Chondrocyte (in vitro differentiated cells): Measurements from ENCODE around the gene C1QL4. TPM values are rescaled to one million over a fixed set of nuclear protein-coding genes. Genes with fewer than 3 reads are reported as not detected.

Source experiments
- DNase-seq: peaks from one replicate; pipeline ENCODE4 v3.0.0; 2021; ENCODE audit warnings: mixed read lengths, low spot score
- H3K27ac Mint-ChIP-seq: one replicate; pipeline ENCODE4 v1.8.0; 2021; ENCODE audit warnings: mild to moderate bottlenecking, moderate library complexity, mixed read lengths; ENCODE audit not compliant: unreplicated experiment
- H3K27me3 Mint-ChIP-seq: 2 replicates; pipeline ENCODE4 v1.8.0; 2021; ENCODE audit warnings: low read depth, mixed read lengths
- H3K36me3 Mint-ChIP-seq: 2 replicates; pipeline ENCODE4 v1.8.0; 2021; ENCODE audit warnings: low read depth, mixed read lengths
- H3K4me1 Mint-ChIP-seq: 2 replicates; pipeline ENCODE4 v1.8.0; 2021; ENCODE audit warnings: low read depth, mild to moderate bottlenecking, mixed read lengths
- H3K4me3 Mint-ChIP-seq: one replicate; pipeline ENCODE4 v1.8.0; 2021; ENCODE audit warnings: mild to moderate bottlenecking, moderate library complexity, mixed read lengths; ENCODE audit not compliant: unreplicated experiment
- H3K9me3 Mint-ChIP-seq: 2 replicates; pipeline ENCODE4 v1.8.0; 2021; ENCODE audit warnings: low read depth, mixed read lengths
- total RNA-seq: library from RNA; stranded (reverse); gene quantifications from 3 replicates; pipeline ENCODE4 v1.2.1, GENCODE V29; 2021
- TF ChIP-seq, protein P1 (sequence below): fragments of 200-600 bp; sonication (generic); IDR thresholded peaks from 2 replicates; pipeline ENCODE4 v1.5.0; 2021; ENCODE audit warnings: antibody characterized with exemption, mild to moderate bottlenecking, moderate library complexity

The C1QL4 gene
- total RNA-seq, 1 donor from 2014 or later: 0.60 TPM

DNA sequence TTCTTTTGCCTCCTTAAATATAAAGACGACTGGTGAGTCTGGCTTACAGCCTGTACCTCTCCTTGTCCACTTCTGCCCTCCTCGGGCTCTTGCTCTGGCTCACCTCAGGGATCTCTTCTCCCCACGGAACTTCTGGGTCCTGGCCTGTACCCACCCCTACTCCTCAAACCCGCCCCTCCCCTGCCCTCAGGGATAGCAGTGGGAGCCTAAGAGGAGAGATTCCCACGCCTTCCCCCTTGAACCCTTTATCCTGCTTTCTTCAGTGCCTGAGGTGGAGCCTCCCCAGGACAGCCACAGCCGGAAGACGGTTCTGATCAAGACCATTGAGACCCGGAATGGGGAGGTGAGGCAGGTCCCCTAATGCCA is 39.3 kb downstream of the C1QL4 start:
- TF ChIP-seq, protein P1, sequence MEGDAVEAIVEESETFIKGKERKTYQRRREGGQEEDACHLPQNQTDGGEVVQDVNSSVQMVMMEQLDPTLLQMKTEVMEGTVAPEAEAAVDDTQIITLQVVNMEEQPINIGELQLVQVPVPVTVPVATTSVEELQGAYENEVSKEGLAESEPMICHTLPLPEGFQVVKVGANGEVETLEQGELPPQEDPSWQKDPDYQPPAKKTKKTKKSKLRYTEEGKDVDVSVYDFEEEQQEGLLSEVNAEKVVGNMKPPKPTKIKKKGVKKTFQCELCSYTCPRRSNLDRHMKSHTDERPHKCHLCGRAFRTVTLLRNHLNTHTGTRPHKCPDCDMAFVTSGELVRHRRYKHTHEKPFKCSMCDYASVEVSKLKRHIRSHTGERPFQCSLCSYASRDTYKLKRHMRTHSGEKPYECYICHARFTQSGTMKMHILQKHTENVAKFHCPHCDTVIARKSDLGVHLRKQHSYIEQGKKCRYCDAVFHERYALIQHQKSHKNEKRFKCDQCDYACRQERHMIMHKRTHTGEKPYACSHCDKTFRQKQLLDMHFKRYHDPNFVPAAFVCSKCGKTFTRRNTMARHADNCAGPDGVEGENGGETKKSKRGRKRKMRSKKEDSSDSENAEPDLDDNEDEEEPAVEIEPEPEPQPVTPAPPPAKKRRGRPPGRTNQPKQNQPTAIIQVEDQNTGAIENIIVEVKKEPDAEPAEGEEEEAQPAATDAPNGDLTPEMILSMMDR: no peak
- Mint-ChIP-seq H3K36me3 (peaks cover 1% of the 10 kb centered on the region), H3K27me3 (peaks cover 38% of the 10 kb centered on the region), H3K4me3 (no peak overlapping the region), H3K27ac (no peak overlapping the region), H3K9me3 (no peaks in the 10 kb centered on the region), H3K4me1 (peaks cover 10% of the 10 kb centered on the region)
- DNase-seq: peak; percentile 15

DNA sequence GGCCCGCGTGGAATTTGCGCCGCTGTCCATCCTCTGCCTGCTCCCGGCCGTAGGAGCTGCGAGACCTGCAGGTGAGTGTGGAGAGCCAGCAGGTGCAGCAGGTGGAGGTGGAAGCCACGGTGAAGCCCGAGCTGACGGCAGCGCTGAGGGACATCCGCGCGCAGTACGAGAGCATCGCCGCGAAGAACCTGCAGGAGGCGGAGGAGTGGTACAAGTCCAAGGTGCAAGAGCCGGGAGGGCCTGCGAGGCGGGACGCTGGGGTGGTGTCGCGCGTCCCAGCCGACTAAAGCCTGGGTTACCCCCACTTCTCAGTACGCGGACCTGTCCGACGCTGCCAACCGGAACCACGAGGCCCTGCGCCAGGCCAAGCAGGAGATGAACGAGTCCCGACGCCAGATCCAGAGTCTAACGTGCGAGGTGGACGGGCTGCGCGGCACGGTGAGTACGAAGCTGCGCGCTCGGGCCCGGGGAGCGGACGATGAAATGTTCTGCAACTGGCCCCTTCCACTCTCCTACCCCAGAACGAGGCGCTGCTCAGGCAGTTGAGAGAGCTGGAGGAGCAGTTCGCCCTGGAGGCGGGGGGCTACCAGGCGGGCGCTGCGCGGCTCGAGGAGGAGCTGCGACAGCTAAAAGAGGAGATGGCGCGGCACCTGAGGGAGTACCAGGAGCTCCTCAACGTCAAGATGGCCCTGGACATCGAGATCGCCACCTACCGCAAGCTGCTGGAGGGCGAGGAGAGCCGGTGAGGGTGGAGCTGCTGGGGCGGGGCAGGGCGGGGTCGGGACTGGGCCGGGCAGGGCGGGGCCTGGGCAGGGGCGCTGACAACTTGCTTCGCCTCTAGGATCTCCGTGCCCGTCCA is 39.9 kb downstream of the C1QL4 start:
- TF ChIP-seq, protein P1: peak; percentile 72
- peaks cover 36% of the 10 kb centered on the region for H3K27me3 Mint-ChIP-seq
- peaks cover 1% of the 10 kb centered on the region for H3K36me3 Mint-ChIP-seq
- peak overlapping the region; percentile 56 for H3K4me3 Mint-ChIP-seq
- H3K4me1 Mint-ChIP-seq: peaks cover 10% of the 10 kb centered on the region
- no peaks in the 10 kb centered on the region for H3K9me3 Mint-ChIP-seq
- H3K27ac Mint-ChIP-seq: no peak overlapping the region
- peak; percentile 90 for DNase-seq

DNA sequence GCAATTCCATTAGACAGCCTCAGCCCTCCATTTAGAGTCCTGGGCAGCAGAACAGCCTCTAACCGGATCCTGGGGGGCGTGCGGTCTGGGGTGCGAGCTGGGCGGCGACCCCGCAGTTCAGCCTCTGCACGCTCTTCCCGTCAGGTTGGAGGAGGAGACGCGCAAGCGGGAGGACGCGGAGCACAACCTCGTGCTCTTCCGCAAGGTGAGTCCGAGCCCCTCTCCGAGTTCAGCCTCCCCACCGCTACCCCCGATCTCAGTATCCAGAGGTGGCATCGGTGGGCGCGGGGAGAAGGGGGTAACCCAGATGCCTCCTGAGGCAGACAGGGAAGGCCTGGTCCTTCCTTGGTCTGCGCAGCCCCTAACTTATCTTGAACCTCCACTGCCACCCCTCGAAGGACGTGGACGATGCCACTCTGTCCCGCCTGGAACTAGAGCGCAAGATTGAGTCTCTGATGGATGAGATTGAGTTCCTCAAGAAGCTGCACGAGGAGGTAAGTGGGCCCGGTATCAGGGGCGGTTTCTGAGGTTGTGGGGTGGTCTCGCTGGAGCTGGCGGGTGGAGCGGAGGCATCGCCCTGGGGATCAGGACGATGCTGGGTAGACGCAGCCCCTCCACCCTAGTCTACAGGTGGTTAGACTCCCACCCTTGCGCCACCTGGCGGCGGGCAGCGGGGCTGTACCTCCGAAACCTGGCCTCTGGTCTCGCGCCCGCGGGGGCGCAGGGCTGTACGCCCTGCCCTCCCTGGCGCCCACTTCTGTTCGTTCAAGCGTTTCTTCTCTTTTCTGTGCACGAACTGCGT is 40.8 kb downstream of the C1QL4 start:
- Mint-ChIP-seq H3K36me3 (no peaks in the 10 kb centered on the region), H3K27me3 (peaks cover 33% of the 10 kb centered on the region), H3K9me3 (no peaks in the 10 kb centered on the region), H3K27ac (no peak overlapping the region), H3K4me1 (peaks cover 10% of the 10 kb centered on the region), H3K4me3 (peak overlapping the region; percentile 56)
- DNase-seq: peak; percentile 72
- TF ChIP-seq, protein P1: peak; percentile 83

DNA sequence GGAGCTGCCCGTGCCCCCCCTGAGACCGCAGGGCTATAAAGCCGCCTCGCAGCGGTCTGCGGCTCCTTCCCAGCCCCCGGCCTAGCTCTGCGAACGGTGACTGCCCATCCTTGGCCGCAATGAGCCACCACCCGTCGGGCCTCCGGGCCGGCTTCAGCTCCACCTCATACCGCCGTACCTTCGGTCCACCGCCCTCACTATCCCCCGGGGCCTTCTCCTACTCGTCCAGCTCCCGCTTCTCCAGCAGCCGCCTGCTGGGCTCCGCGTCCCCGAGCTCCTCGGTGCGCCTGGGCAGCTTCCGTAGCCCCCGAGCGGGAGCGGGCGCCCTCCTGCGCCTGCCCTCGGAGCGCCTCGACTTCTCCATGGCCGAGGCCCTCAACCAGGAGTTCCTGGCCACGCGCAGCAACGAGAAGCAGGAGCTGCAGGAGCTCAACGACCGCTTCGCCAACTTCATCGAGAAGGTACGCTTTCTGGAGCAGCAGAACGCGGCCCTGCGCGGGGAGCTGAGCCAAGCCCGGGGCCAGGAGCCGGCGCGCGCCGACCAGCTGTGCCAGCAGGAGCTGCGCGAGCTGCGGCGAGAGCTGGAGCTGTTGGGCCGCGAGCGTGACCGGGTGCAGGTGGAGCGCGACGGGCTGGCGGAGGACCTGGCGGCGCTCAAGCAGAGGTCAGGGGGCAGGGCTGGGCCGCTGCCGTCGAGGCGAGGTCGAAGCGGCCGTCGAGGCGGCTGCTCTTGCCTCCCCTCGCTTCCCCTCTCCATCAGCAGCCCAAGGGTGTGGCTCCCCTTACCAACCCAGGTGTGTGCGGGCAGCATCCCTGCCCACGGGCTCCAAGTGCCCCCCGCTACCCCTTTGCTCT is 41.7 kb downstream of the C1QL4 start, which contains the start of gene PRPH:
TSS of gene PRPH (plus strand) at position 66 of the 855 bp plus-strand sequence. CDS start at position 120, 54 bp downstream.
- peak; percentile 89 for DNase-seq
- TF ChIP-seq, protein P1: peak; percentile 31
- no peaks in the 10 kb centered on the region for H3K9me3 Mint-ChIP-seq
- peaks cover 10% of the 10 kb centered on the region for H3K4me1 Mint-ChIP-seq
- no peak within 1 kb of the TSS for H3K27ac Mint-ChIP-seq
- peak within 1 kb of the TSS; percentile 12 for H3K4me3 Mint-ChIP-seq
- peaks cover 30% of the 10 kb centered on the region for H3K27me3 Mint-ChIP-seq
- no peaks in the 10 kb centered on the region for H3K36me3 Mint-ChIP-seq

DNA sequence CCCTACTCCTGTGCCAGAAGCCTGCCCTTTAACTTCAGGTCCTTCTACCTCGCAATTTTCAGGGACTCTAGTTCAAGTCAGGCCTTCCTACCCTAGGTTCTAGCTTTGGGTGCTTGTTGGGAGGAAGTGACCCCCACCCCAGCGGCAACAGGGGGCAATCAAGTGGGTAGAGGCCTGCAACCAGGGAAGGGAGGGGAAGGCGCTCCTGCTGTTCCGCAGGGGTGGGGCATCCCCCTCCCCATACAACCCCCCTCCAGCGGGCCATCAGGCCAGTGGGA is 42.2 kb downstream of the C1QL4 start:
- TF ChIP-seq, protein P1: no peak
- Mint-ChIP-seq H3K4me3 (no peak overlapping the region), H3K36me3 (no peaks in the 10 kb centered on the region)

More for the DNA sequence above, 42.2 kb downstream of the C1QL4 start:
- DNase-seq: no peak
- H3K9me3 Mint-ChIP-seq: no peaks in the 10 kb centered on the region
- H3K27me3 Mint-ChIP-seq: peaks cover 30% of the 10 kb centered on the region
- H3K27ac Mint-ChIP-seq: no peak overlapping the region
- peaks cover 10% of the 10 kb centered on the region for H3K4me1 Mint-ChIP-seq
